Measurements from ENCODE around the gene ABLIM1.

The ABLIM1 gene

GRCh38 chr10:114623155-114623554 is 34.9 kb downstream of the ABLIM1 start:
- no peak for DNase-seq (ENCODE audit: low spot score)

- DNase-seq (ENCODE audit: low spot score) = no peak
Observed at GRCh38 chr10:114618722-114619121, 39.4 kb downstream of the ABLIM1 start.

- no peak for DNase-seq (ENCODE audit: low spot score)
Observed at GRCh38 chr10:114616516-114616915, 41.6 kb downstream of the ABLIM1 start.

GRCh38 chr10:114616103-114616502 is 42.0 kb downstream of the ABLIM1 start:
- no peak for DNase-seq (ENCODE audit: low spot score)

- DNase-seq (ENCODE audit: low spot score) = no peak
Observed at GRCh38 chr10:114615600-114616007, 42.5 kb downstream of the ABLIM1 start.

GRCh38 chr10:114613237-114613979 is 44.7 kb downstream of the ABLIM1 start:
- DNase-seq (ENCODE audit: low spot score) = no peak

GRCh38 chr10:114611617-114612016 is 46.5 kb downstream of the ABLIM1 start:
- DNase-seq (ENCODE audit: low spot score) = no peak

GRCh38 chr10:114609518-114610426 is 48.3 kb downstream of the ABLIM1 start:
- DNase-seq (ENCODE audit: low spot score) = no peak

- DNase-seq (ENCODE audit: low spot score) = no peak
Observed at GRCh38 chr10:114607358-114607998, 50.6 kb downstream of the ABLIM1 start.

- DNase-seq (ENCODE audit: low spot score) = no peak
Observed at GRCh38 chr10:114605155-114605797, 52.8 kb downstream of the ABLIM1 start.

- DNase-seq (ENCODE audit: low spot score) = no peak
Observed at GRCh38 chr10:114604357-114605130, 53.5 kb downstream of the ABLIM1 start.

GRCh38 chr10:114603948-114604347 is 54.1 kb downstream of the ABLIM1 start:
- DNase-seq (ENCODE audit: low spot score) = no peak

- no peak for DNase-seq (ENCODE audit: low spot score)
Observed at GRCh38 chr10:114603303-114603702, 54.8 kb downstream of the ABLIM1 start.

- no peak for DNase-seq (ENCODE audit: low spot score)
Observed at GRCh38 chr10:114600057-114600456, 58.0 kb downstream of the ABLIM1 start.

GRCh38 chr10:114596793-114597192 is 61.3 kb downstream of the ABLIM1 start:
- no peak for DNase-seq (ENCODE audit: low spot score)

- DNase-seq (ENCODE audit: low spot score) = no peak
Observed at GRCh38 chr10:114593816-114594468, 64.1 kb downstream of the ABLIM1 start.

- DNase-seq (ENCODE audit: low spot score) = no peak
Observed at GRCh38 chr10:114593240-114593792, 64.8 kb downstream of the ABLIM1 start.

GRCh38 chr10:114590993-114591392 is 67.1 kb downstream of the ABLIM1 start:
- DNase-seq (ENCODE audit: low spot score) = no peak

- DNase-seq (ENCODE audit: low spot score) = no peak
Observed at GRCh38 chr10:114584419-114584818, 73.7 kb downstream of the ABLIM1 start.

- DNase-seq (ENCODE audit: low spot score) = no peak
Observed at GRCh38 chr10:114581071-114581470, 77.0 kb downstream of the ABLIM1 start.
